ENCODE measurements around the gene ARHGAP20. TPM values are rescaled to one million over a fixed set of nuclear protein-coding genes. Genes with fewer than 3 reads are reported as not detected.
"Not testable (repeated sequence)": the region's sequence is repeated elsewhere in the genome, so short reads cannot be mapped to it uniquely, and the experiment has no call there.

Gene ARHGAP20
- total RNA-seq, 1 experiment from 2014 or later = not detected

- H3K9me3 ChIP-seq (ENCODE audit: low read length) = no peaks in the 10 kb centered on the region
- no TSS peak for BruUV-seq (replicated peaks)
- no peaks in the 10 kb centered on the region for H3K36me3 ChIP-seq (ENCODE audit: low read depth, low read length)
- no peaks in the 10 kb centered on the region for H3F3A ChIP-seq (ENCODE audit: low read length, unreplicated experiment)
- peaks cover 21% of the 10 kb centered on the region; the same call in 1 of the 2 replicates for H3K27me3 ChIP-seq (ENCODE audit: low read length)
- ChIA-PET CTCF (no interaction called here), POLR2A (ENCODE audit: unreplicated experiment) (no interaction called here)
- H3K4me1 ChIP-seq (ENCODE audit: insufficient read depth, low read length) = no peaks in the 10 kb centered on the region
- intact Hi-C loops (cut with micrococcal nuclease) = no loop called here
- H4K20me1 ChIP-seq (ENCODE audit: low read length) = no peaks in the 10 kb centered on the region
- H3K4me2 ChIP-seq (ENCODE audit: low read length) = no peak overlapping the region
- no peak overlapping the region for H2AFZ ChIP-seq (ENCODE audit: low read length)
- ATAC-seq (no peak), DNase-seq (no peak)
- H3K79me2 ChIP-seq (ENCODE audit: low read length) = no peaks in the 10 kb centered on the region
- no peaks in the 10 kb centered on the region for H3K9me2 ChIP-seq (replicated peaks; ENCODE audit: low read length)
- no peak overlapping the region for H3K9ac ChIP-seq (ENCODE audit: low read length)
- TF ChIP-seq EZH2phosphoT487 (IDR thresholded peaks at IDR 0.05; ENCODE audit: borderline replicate concordance, low read length) = no peak
- no peak for TF ChIP-seq CTCF (conservative IDR thresholded peaks at IDR 0.05; ENCODE audit: low read depth, low read length)
- no peak for TF ChIP-seq EZH2 (IDR thresholded peaks at IDR 0.05; ENCODE audit: low read length, unreplicated experiment)
- H3K4me3 ChIP-seq (ENCODE audit: low read length) = no peak overlapping the region
- H3K27ac ChIP-seq (ENCODE audit: low read length) = no peak overlapping the region
Observed at GRCh38 chr11:110629594-110629993, 82.6 kb downstream of the ARHGAP20 start.

- H3K9ac ChIP-seq (ENCODE audit: low read length) = no peak overlapping the region
- no peaks in the 10 kb centered on the region for H3K9me3 ChIP-seq (ENCODE audit: low read length)
- no peak overlapping the region for H3K4me3 ChIP-seq (ENCODE audit: low read length)
- H4K20me1 ChIP-seq (ENCODE audit: low read length) = no peaks in the 10 kb centered on the region
- no peak overlapping the region for H3K27ac ChIP-seq (ENCODE audit: low read length)
- no peaks in the 10 kb centered on the region for H3K9me2 ChIP-seq (replicated peaks; ENCODE audit: low read length)
- no peaks in the 10 kb centered on the region for H3K4me1 ChIP-seq (ENCODE audit: insufficient read depth, low read length)
- H3K79me2 ChIP-seq (ENCODE audit: low read length) = no peaks in the 10 kb centered on the region
- DNase-seq = no peak
- no TSS peak for BruUV-seq (replicated peaks)
- H3K27me3 ChIP-seq (ENCODE audit: low read length) = peaks cover 29% of the 10 kb centered on the region; the same call in 1 of the 2 replicates
- ChIA-PET CTCF (no interaction called here), POLR2A (ENCODE audit: unreplicated experiment) (no interaction called here)
- TF ChIP-seq EZH2phosphoT487 (IDR thresholded peaks at IDR 0.05; ENCODE audit: borderline replicate concordance, low read length) = no peak
- TF ChIP-seq EZH2 (IDR thresholded peaks at IDR 0.05; ENCODE audit: low read length, unreplicated experiment) = no peak
- TF ChIP-seq CTCF (conservative IDR thresholded peaks at IDR 0.05; ENCODE audit: low read depth, low read length) = no peak
- no peak overlapping the region for H3K4me2 ChIP-seq (ENCODE audit: low read length)
- no peaks in the 10 kb centered on the region for H3F3A ChIP-seq (ENCODE audit: low read length, unreplicated experiment)
- no peak overlapping the region for H2AFZ ChIP-seq (ENCODE audit: low read length)
- no peaks in the 10 kb centered on the region for H3K36me3 ChIP-seq (ENCODE audit: low read depth, low read length)
- no peak for ATAC-seq
- intact Hi-C loops (cut with micrococcal nuclease) = no loop called here
Observed at GRCh38 chr11:110621826-110622225, 90.4 kb downstream of the ARHGAP20 start.

- CTCF ChIA-PET; H3K4me2 ChIP-seq (ENCODE audit: low read length): not testable (repeated sequence)
Observed at GRCh38 chr11:110619366-110619765, 92.9 kb downstream of the ARHGAP20 start.

More at GRCh38 chr11:110619366-110619765, 92.9 kb downstream of the ARHGAP20 start:
- H3K9ac ChIP-seq (ENCODE audit: low read length); H3F3A ChIP-seq (ENCODE audit: low read length, unreplicated experiment); ATAC-seq; H3K4me3 ChIP-seq (ENCODE audit: low read length); H3K4me1 ChIP-seq (ENCODE audit: insufficient read depth, low read length); POLR2A ChIA-PET (ENCODE audit: unreplicated experiment); BruUV-seq (replicated peaks); H4K20me1 ChIP-seq (ENCODE audit: low read length); H2AFZ ChIP-seq (ENCODE audit: low read length); H3K27ac ChIP-seq (ENCODE audit: low read length); H3K9me3 ChIP-seq (ENCODE audit: low read length); H3K9me2 ChIP-seq (replicated peaks; ENCODE audit: low read length); H3K79me2 ChIP-seq (ENCODE audit: low read length); intact Hi-C loops (cut with micrococcal nuclease); H3K36me3 ChIP-seq (ENCODE audit: low read depth, low read length); DNase-seq: not testable (repeated sequence)
- peaks cover 37% of the 10 kb centered on the region for H3K27me3 ChIP-seq (ENCODE audit: low read length)

All from PC-3 (cell line).